Measurements from ENCODE around the gene TBL1X. TPM values are rescaled to one million over a fixed set of nuclear protein-coding genes. Genes with fewer than 3 reads are reported as not detected.

Gene TBL1X
- total RNA-seq, 3 donors from 2014 or later, result 18.6 to 24.6 (median 20.0) TPM

GRCh38 chrX:9518051-9518450, 53.2 kb downstream of the TBL1X start:
- Histone ChIP-seq H3K9me3 (no peaks in the 10 kb centered on the region), H3K36me3 (no peaks in the 10 kb centered on the region), H3K4me1 (no peaks in the 10 kb centered on the region), H3K4me3 (no peak overlapping the region), H3K27ac (no peak overlapping the region), H3K27me3 (no peaks in the 10 kb centered on the region)
- no peak for DNase-seq (ENCODE audit: low spot score in 2 of 2)
- intact Hi-C loops (cut with DNase I; ENCODE audit: low total_unique reads), result no loop called here
- TF ChIP-seq POLR2AphosphoS5 (IDR thresholded peaks at IDR 0.05) (no peak), CTCF (IDR thresholded peaks at IDR 0.05) (no peak), POLR2A (IDR thresholded peaks at IDR 0.05) (no peak)

GRCh38 chrX:9518889-9519288, 54.0 kb downstream of the TBL1X start:
- Histone ChIP-seq H3K36me3 (no peaks in the 10 kb centered on the region), H3K4me1 (no peaks in the 10 kb centered on the region), H3K27ac (no peak overlapping the region), H3K27me3 (no peaks in the 10 kb centered on the region), H3K9me3 (no peaks in the 10 kb centered on the region), H3K4me3 (no peak overlapping the region)
- no peak for DNase-seq (ENCODE audit: low spot score in 2 of 2)
- intact Hi-C loops (cut with DNase I; ENCODE audit: low total_unique reads), result no loop called here
- TF ChIP-seq CTCF (IDR thresholded peaks at IDR 0.05) (no peak), POLR2A (IDR thresholded peaks at IDR 0.05) (no peak), POLR2AphosphoS5 (IDR thresholded peaks at IDR 0.05) (no peak)

GRCh38 chrX:9519546-9520216, 54.8 kb downstream of the TBL1X start:
- Histone ChIP-seq H3K27me3 (no peaks in the 10 kb centered on the region), H3K27ac (no peak overlapping the region), H3K4me1 (no peaks in the 10 kb centered on the region), H3K36me3 (no peaks in the 10 kb centered on the region), H3K4me3 (no peak overlapping the region), H3K9me3 (no peaks in the 10 kb centered on the region)
- no peak for DNase-seq (ENCODE audit: low spot score in 2 of 2)
- intact Hi-C loops (cut with DNase I; ENCODE audit: low total_unique reads), result no loop called here
- TF ChIP-seq POLR2A (IDR thresholded peaks at IDR 0.05), result no peak
- TF ChIP-seq CTCF (IDR thresholded peaks at IDR 0.05), result no peak
- no peak for TF ChIP-seq POLR2AphosphoS5 (IDR thresholded peaks at IDR 0.05)

GRCh38 chrX:9520217-9520590, 55.3 kb downstream of the TBL1X start:
- Histone ChIP-seq H3K27me3 (no peaks in the 10 kb centered on the region), H3K4me3 (no peak overlapping the region), H3K36me3 (no peaks in the 10 kb centered on the region), H3K9me3 (no peaks in the 10 kb centered on the region), H3K27ac (no peak overlapping the region), H3K4me1 (no peaks in the 10 kb centered on the region)
- intact Hi-C loops (cut with DNase I; ENCODE audit: low total_unique reads), result no loop called here
- DNase-seq (ENCODE audit: low spot score in 2 of 2), result no peak
- no peak for TF ChIP-seq POLR2AphosphoS5 (IDR thresholded peaks at IDR 0.05)
- TF ChIP-seq POLR2A (IDR thresholded peaks at IDR 0.05), result no peak
- no peak for TF ChIP-seq CTCF (IDR thresholded peaks at IDR 0.05)

GRCh38 chrX:9522378-9523155, 57.7 kb downstream of the TBL1X start:
- H3K9me3 ChIP-seq, result no peaks in the 10 kb centered on the region
- intact Hi-C loops (cut with DNase I; ENCODE audit: low total_unique reads), result no loop called here
- no peaks in the 10 kb centered on the region for H3K36me3 ChIP-seq
- H3K4me1 ChIP-seq, result no peaks in the 10 kb centered on the region
- H3K27ac ChIP-seq, result peak overlapping the region in 1 of 2 donors; percentile 19
- DNase-seq (ENCODE audit: low spot score in 2 of 2), result no peak
- H3K27me3 ChIP-seq, result peaks cover 0 to 10% of the 10 kb centered on the region in 2 donors
- TF ChIP-seq POLR2A (IDR thresholded peaks at IDR 0.05) (no peak), CTCF (IDR thresholded peaks at IDR 0.05) (no peak), POLR2AphosphoS5 (IDR thresholded peaks at IDR 0.05) (no peak)
- H3K4me3 ChIP-seq, result no peak overlapping the region

Data from breast epithelium (tissue), 4 donors.